Effector memory CD8-positive, alpha-beta T cell (primary cell): ENCODE data around the gene MGAT5B.

ENCODE experiments used
- ATAC-seq: fragments of 150-1000 bp; cut with Tn5 transposase; replicated peaks from 2 replicates; pipeline ENCODE4 v1.10.0; 2021; ENCODE audit warnings: mild to moderate bottlenecking, moderate library complexity
- DNase-seq, 3 experiments: peaks; one replicate each; pipeline ENCODE4 v3.0.0; 2021
- H3K27ac Mint-ChIP-seq, 2 donors: one replicate each; pipeline ENCODE4 v1.8.0; 2022; ENCODE audit warnings: mild to moderate bottlenecking in 2 of 2, mixed read lengths in 2 of 2, moderate library complexity in 2 of 2
- H3K27me3 Mint-ChIP-seq, 2 donors: one replicate each; pipeline ENCODE4 v1.8.0; 2022; ENCODE audit warnings: mixed read lengths in 2 of 2
- H3K36me3 Mint-ChIP-seq: one replicate; pipeline ENCODE4 v1.8.0; 2022; ENCODE audit warnings: mild to moderate bottlenecking, moderate library complexity, mixed read lengths; ENCODE audit not compliant: insufficient read depth
- H3K4me1 Mint-ChIP-seq, 2 donors: one replicate each; pipeline ENCODE4 v1.8.0; 2022; ENCODE audit warnings: low read depth in 2 of 2, mixed read lengths in 2 of 2
- H3K4me3 Mint-ChIP-seq, 2 donors: one replicate each; pipeline ENCODE4 v1.8.0; 2022; ENCODE audit warnings: mild to moderate bottlenecking in 2 of 2, mixed read lengths in 2 of 2, moderate library complexity in 2 of 2
- H3K9me3 Mint-ChIP-seq, 2 donors: one replicate each; pipeline ENCODE4 v1.8.0; 2022; ENCODE audit warnings: mixed read lengths in 2 of 2

The MGAT5B gene

GRCh38 chr17:76934561-76935320, 66.5 kb downstream of the MGAT5B start:
- no peak for DNase-seq

GRCh38 chr17:76935331-76935730, 67.1 kb downstream of the MGAT5B start:
- H3K27me3 Mint-ChIP-seq = peaks cover 38 to 53% of the 10 kb centered on the region in 2 donors
- no peak overlapping the region for H3K27ac Mint-ChIP-seq
- no peak for ATAC-seq
- H3K9me3 Mint-ChIP-seq = no peaks in the 10 kb centered on the region
- H3K4me3 Mint-ChIP-seq = no peak overlapping the region
- H3K36me3 Mint-ChIP-seq = no peaks in the 10 kb centered on the region
- no peak for DNase-seq
- H3K4me1 Mint-ChIP-seq = peaks cover 0 to 1% of the 10 kb centered on the region in 2 donors

More at GRCh38 chr17:76934561-76935320, 66.5 kb downstream of the MGAT5B start:
- Mint-ChIP-seq H3K27ac (peak overlapping the region in 1 of 2 donors; percentile 1), H3K27me3 (peaks cover 43 to 56% of the 10 kb centered on the region in 2 donors), H3K4me3 (no peak overlapping the region), H3K4me1 (peaks cover 0 to 1% of the 10 kb centered on the region in 2 donors), H3K36me3 (no peaks in the 10 kb centered on the region), H3K9me3 (no peaks in the 10 kb centered on the region)
- no peak for ATAC-seq

GRCh38 chr17:76937238-76937637, 69.0 kb downstream of the MGAT5B start:
- no peaks in the 10 kb centered on the region for H3K9me3 Mint-ChIP-seq
- peaks cover 0 to 1% of the 10 kb centered on the region in 2 donors for H3K4me1 Mint-ChIP-seq
- H3K36me3 Mint-ChIP-seq = no peaks in the 10 kb centered on the region
- ATAC-seq (no peak), DNase-seq (no peak)
- H3K4me3 Mint-ChIP-seq = no peak overlapping the region
- peaks cover 31 to 51% of the 10 kb centered on the region in 2 donors for H3K27me3 Mint-ChIP-seq
- peak overlapping the region in 1 of 2 donors; percentile 3 for H3K27ac Mint-ChIP-seq

GRCh38 chr17:76938009-76938408, 69.8 kb downstream of the MGAT5B start:
- peaks cover 30 to 47% of the 10 kb centered on the region in 2 donors for H3K27me3 Mint-ChIP-seq
- ATAC-seq (no peak), DNase-seq (no peak)
- H3K27ac Mint-ChIP-seq = no peak overlapping the region
- H3K4me1 Mint-ChIP-seq = peaks cover 0 to 1% of the 10 kb centered on the region in 2 donors
- H3K4me3 Mint-ChIP-seq = no peak overlapping the region
- H3K9me3 Mint-ChIP-seq = no peaks in the 10 kb centered on the region
- H3K36me3 Mint-ChIP-seq = no peaks in the 10 kb centered on the region

GRCh38 chr17:76940295-76940694, 72.1 kb downstream of the MGAT5B start:
- Mint-ChIP-seq H3K27me3 (peaks cover 11 to 38% of the 10 kb centered on the region in 2 donors), H3K36me3 (no peaks in the 10 kb centered on the region), H3K4me1 (no peaks in the 10 kb centered on the region), H3K27ac (no peak overlapping the region), H3K4me3 (no peak overlapping the region), H3K9me3 (no peaks in the 10 kb centered on the region)
- ATAC-seq (no peak), DNase-seq (no peak)

GRCh38 chr17:76940738-76941350, 72.6 kb downstream of the MGAT5B start:
- no peak overlapping the region for H3K4me3 Mint-ChIP-seq
- H3K9me3 Mint-ChIP-seq = no peaks in the 10 kb centered on the region
- no peak overlapping the region for H3K27ac Mint-ChIP-seq
- DNase-seq (no peak), ATAC-seq (no peak)
- no peaks in the 10 kb centered on the region for H3K36me3 Mint-ChIP-seq
- H3K4me1 Mint-ChIP-seq = no peaks in the 10 kb centered on the region
- H3K27me3 Mint-ChIP-seq = peaks cover 11 to 38% of the 10 kb centered on the region in 2 donors

- H3K4me1 Mint-ChIP-seq = no peaks in the 10 kb centered on the region
Measured at GRCh38 chr17:76943202-76943601, 75.0 kb downstream of the MGAT5B start.

GRCh38 chr17:76943781-76944213, 75.6 kb downstream of the MGAT5B start:
- H3K27ac Mint-ChIP-seq = no peak overlapping the region
- H3K4me1 Mint-ChIP-seq = no peaks in the 10 kb centered on the region
- ATAC-seq (no peak), DNase-seq (no peak)
- H3K9me3 Mint-ChIP-seq = no peaks in the 10 kb centered on the region
- no peak overlapping the region for H3K4me3 Mint-ChIP-seq
- peaks cover 0 to 30% of the 10 kb centered on the region in 2 donors for H3K27me3 Mint-ChIP-seq
- H3K36me3 Mint-ChIP-seq = no peaks in the 10 kb centered on the region

More at GRCh38 chr17:76943202-76943601, 75.0 kb downstream of the MGAT5B start:
- DNase-seq (no peak), ATAC-seq (no peak)
- Mint-ChIP-seq H3K4me3 (no peak overlapping the region), H3K27me3 (peaks cover 0 to 24% of the 10 kb centered on the region in 2 donors), H3K9me3 (no peaks in the 10 kb centered on the region), H3K36me3 (no peaks in the 10 kb centered on the region), H3K27ac (no peak overlapping the region)

- H3K4me3 Mint-ChIP-seq = no peak overlapping the region
- no peaks in the 10 kb centered on the region for H3K9me3 Mint-ChIP-seq
- no peaks in the 10 kb centered on the region for H3K4me1 Mint-ChIP-seq
- DNase-seq (no peak), ATAC-seq (no peak)
- H3K27ac Mint-ChIP-seq = no peak overlapping the region
- H3K27me3 Mint-ChIP-seq = peaks cover 0 to 30% of the 10 kb centered on the region in 2 donors
- no peaks in the 10 kb centered on the region for H3K36me3 Mint-ChIP-seq
Measured at GRCh38 chr17:76944477-76944876, 76.3 kb downstream of the MGAT5B start.

GRCh38 chr17:76946111-76946771, 78.0 kb downstream of the MGAT5B start:
- peaks cover 0 to 23% of the 10 kb centered on the region in 2 donors for H3K27me3 Mint-ChIP-seq
- DNase-seq (no peak), ATAC-seq (no peak)
- H3K4me1 Mint-ChIP-seq = no peaks in the 10 kb centered on the region
- H3K9me3 Mint-ChIP-seq = no peaks in the 10 kb centered on the region
- no peaks in the 10 kb centered on the region for H3K36me3 Mint-ChIP-seq
- no peak overlapping the region for H3K4me3 Mint-ChIP-seq
- no peak overlapping the region for H3K27ac Mint-ChIP-seq

- DNase-seq = no peak
- H3K4me1 Mint-ChIP-seq = no peaks in the 10 kb centered on the region
- no peak overlapping the region for H3K27ac Mint-ChIP-seq
- peaks cover 0 to 18% of the 10 kb centered on the region in 2 donors for H3K27me3 Mint-ChIP-seq
- no peak for ATAC-seq
- no peak overlapping the region for H3K4me3 Mint-ChIP-seq
- H3K36me3 Mint-ChIP-seq = no peaks in the 10 kb centered on the region
- H3K9me3 Mint-ChIP-seq = no peaks in the 10 kb centered on the region
Measured at GRCh38 chr17:76946772-76947135, 78.5 kb downstream of the MGAT5B start.

- DNase-seq = no peak
- Mint-ChIP-seq H3K27ac (no peak overlapping the region), H3K27me3 (peaks cover 0 to 17% of the 10 kb centered on the region in 2 donors), H3K9me3 (no peaks in the 10 kb centered on the region), H3K4me3 (no peak overlapping the region), H3K4me1 (no peaks in the 10 kb centered on the region), H3K36me3 (no peaks in the 10 kb centered on the region)
- no peak for ATAC-seq
Measured at GRCh38 chr17:76947309-76947708, 79.1 kb downstream of the MGAT5B start.

GRCh38 chr17:76947771-76948170, 79.6 kb downstream of the MGAT5B start:
- DNase-seq = no peak
- H3K4me3 Mint-ChIP-seq = no peak overlapping the region
- H3K27ac Mint-ChIP-seq = no peak overlapping the region
- no peaks in the 10 kb centered on the region for H3K4me1 Mint-ChIP-seq
- H3K9me3 Mint-ChIP-seq = no peaks in the 10 kb centered on the region
- no peaks in the 10 kb centered on the region for H3K36me3 Mint-ChIP-seq
- ATAC-seq = no peak
- H3K27me3 Mint-ChIP-seq = peaks cover 0 to 17% of the 10 kb centered on the region in 2 donors
